GM12875 (cell line): Measurements from ENCODE around the gene SLC25A21.

Experiments used
- H3K4me3 ChIP-seq: one replicate; pipeline ENCODE4 v1.5.1; 2011; ENCODE audit warnings: low read depth, low read length, control low read depth
- TF ChIP-seq, protein P1 (sequence below): IDR thresholded peaks from 2 replicates; pipeline ENCODE4 v1.5.1; 2011; ENCODE audit warnings: low read depth, mild to moderate bottlenecking, control low read depth, inconsistent platforms, low read length, moderate library complexity, borderline replicate concordance; ENCODE audit not compliant: insufficient read depth

The SLC25A21 gene

GRCh38 chr14:36951380-36951911 lies 221.0 kb downstream of the SLC25A21 start:
- TF ChIP-seq, protein P1, sequence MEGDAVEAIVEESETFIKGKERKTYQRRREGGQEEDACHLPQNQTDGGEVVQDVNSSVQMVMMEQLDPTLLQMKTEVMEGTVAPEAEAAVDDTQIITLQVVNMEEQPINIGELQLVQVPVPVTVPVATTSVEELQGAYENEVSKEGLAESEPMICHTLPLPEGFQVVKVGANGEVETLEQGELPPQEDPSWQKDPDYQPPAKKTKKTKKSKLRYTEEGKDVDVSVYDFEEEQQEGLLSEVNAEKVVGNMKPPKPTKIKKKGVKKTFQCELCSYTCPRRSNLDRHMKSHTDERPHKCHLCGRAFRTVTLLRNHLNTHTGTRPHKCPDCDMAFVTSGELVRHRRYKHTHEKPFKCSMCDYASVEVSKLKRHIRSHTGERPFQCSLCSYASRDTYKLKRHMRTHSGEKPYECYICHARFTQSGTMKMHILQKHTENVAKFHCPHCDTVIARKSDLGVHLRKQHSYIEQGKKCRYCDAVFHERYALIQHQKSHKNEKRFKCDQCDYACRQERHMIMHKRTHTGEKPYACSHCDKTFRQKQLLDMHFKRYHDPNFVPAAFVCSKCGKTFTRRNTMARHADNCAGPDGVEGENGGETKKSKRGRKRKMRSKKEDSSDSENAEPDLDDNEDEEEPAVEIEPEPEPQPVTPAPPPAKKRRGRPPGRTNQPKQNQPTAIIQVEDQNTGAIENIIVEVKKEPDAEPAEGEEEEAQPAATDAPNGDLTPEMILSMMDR: no peak
- no peak overlapping the region for H3K4me3 ChIP-seq

DNA sequence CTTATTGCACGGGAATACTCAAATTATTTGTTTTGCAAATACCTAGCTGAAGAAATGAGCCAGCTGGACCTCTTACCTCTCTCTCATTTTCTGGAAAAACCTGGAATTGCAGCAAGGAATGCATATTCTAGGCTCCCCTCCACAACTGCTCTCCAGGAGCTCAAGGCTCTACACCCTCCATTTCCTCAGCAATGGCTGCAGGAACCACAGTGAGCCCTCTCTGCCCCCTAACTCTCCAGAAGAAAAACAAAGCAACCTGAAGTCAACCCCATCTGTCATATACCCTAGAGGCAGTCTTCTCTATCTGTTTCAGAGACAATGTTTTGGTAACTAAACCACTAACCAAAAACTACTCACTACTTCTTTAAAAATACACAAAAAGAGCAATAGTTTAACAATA lies 221.6 kb downstream of the SLC25A21 start:
- H3K4me3 ChIP-seq: no peak overlapping the region
- TF ChIP-seq, protein P1: no peak

DNA sequence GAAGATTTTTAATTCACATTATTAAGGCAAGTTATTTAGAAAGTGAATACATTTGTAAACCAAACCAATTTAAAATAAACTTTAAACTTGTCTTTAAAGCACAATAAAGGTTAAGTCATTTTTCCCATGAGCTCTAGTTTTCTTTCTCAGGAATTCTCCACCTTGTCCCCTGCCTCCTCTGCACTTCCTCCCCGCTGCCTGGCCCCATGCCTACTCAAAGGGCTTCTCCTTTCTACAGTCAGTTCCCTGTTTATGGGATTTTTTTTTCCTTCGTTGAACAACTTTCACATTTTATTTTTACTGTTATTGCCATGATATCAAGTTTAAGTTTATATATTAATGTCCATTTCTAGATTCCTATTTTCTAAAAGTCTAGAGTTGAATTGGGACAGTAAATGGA lies 223.0 kb downstream of the SLC25A21 start:
- TF ChIP-seq, protein P1: no peak
- H3K4me3 ChIP-seq: no peak overlapping the region

- TF ChIP-seq, protein P1: no peak
- no peak overlapping the region for H3K4me3 ChIP-seq
Measured at GRCh38 chr14:36948157-36948859, 224.1 kb downstream of the SLC25A21 start.

DNA sequence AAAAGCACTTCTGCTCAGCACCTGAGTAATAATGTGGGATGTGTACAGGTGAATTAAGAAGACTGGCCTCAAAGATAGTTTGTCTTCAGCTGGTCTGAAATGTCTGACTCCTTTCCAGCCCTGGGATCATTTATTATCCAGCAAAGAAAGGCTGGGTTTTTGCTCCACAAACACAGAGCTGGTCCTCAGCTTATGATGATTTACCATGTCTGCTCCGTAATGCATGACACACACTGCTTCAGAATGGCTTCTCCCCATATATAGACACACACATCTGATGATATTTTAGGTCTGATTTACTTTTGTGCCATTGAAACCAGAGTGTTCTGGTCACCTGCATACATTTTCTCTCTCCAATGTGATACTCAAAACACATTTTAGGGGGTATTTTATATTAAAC lies 225.0 kb downstream of the SLC25A21 start:
- H3K4me3 ChIP-seq: no peak overlapping the region
- TF ChIP-seq, protein P1: no peak

DNA sequence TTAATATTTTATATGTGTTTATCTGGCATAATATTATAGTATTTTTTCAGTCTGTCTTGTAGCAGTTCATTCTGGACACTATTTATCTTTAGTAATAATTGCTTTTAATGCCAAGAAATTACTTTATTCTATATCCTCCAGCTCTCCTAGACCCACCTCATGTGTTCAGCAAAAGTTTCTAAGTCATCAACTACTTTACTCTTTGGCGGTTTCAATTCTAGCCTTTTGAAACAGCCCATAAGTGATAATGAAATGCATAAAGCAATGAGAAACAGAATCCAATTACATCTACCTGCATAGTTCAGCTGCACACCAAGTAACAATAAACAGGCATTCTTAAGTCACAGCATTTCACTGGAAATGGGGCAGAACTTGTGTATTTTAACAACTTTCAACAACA lies 225.5 kb downstream of the SLC25A21 start:
- TF ChIP-seq, protein P1: no peak
- no peak overlapping the region for H3K4me3 ChIP-seq

DNA sequence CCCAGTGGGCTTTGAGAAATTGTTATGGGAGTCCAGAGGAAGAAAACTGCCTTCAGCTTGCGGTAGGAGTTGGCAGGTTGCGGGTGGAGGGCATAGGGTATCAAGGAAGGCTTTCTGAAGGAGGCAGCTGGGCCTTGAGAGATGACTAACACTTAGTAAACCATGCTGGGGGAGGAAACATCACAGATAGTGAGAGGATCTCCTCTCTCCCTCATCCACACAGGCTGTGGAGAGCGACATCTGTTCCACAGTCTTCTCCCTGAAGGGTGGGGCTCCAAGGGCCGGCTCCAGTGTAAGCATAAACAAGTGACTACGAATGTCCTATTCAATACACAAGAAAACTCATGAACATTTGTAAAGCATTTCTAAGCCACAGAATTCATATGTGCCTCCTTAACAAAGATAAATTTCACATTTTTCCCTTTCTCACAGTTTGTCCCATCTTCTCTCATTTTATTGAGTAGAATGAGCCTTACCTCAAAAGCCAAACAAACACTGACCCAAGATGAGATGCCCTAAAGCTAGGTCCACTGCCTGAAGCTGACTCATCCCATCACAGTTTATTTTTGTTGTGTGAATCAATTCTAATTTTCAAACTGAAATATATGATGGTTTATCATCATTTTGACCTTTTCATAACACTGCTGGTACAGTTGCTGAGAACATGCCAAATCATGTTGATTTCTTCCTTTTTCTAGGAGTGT lies 227.9 kb downstream of the SLC25A21 start:
- TF ChIP-seq, protein P1: no peak
- no peak overlapping the region for H3K4me3 ChIP-seq
